SIG-M5 (cell line): Measurements from ENCODE around the gene DAP.
A peak's percentile ranks its signal among the peaks of the same experiment; 100 is the strongest.
"Not testable (repeated sequence)": the region's sequence is repeated elsewhere in the genome, so short reads cannot be mapped to it uniquely, and the experiment has no call there.

ENCODE experiments used
- DNase-seq: peaks from one replicate; lab custom pipeline; 2025; lab: John Stamatoyannopoulos, UW

DAP gene, protein sequence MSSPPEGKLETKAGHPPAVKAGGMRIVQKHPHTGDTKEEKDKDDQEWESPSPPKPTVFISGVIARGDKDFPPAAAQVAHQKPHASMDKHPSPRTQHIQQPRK

DNA sequence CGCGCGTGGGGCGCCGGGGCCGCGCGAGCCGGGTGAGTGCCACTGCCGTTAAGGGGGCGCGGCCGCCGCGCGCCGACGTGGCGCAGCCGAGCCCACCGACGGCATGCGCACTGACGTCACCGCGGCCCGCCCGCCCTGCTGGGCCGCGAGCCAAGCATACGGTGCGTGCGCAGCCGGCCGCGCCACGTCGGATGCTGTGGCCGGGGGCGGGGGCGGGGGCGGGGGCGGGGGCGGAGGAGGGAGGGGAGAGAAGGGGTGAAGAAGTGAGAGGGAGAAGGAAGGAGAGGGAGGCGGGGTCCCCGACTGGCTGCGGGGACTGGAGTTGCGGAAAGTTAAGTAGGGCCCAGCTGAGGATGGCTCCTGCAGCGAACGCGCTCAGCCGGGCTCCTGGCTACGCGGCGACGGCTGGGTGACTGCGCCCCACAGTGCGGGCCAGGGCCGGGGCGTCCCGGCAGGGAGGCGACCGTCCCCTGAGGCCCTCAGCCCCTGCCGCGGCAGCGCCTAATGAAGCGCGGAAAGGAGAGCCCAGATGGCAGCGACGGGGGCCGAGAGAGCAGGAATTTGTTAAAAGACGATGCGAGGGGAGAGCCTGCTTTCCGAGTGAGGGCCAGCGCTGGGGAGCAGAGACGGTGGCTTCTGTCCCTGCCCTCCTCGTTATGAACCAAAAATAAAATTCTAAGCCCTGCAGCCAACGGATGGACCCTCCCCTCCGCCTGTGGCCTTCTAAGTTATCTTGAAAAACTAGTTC lies at the start of gene DAP:
DAP (minus strand) TSS at position 50 of the 748 bp plus-strand sequence. CDS start 166 bp downstream, outside the sequence.
- no peak for DNase-seq

DNA sequence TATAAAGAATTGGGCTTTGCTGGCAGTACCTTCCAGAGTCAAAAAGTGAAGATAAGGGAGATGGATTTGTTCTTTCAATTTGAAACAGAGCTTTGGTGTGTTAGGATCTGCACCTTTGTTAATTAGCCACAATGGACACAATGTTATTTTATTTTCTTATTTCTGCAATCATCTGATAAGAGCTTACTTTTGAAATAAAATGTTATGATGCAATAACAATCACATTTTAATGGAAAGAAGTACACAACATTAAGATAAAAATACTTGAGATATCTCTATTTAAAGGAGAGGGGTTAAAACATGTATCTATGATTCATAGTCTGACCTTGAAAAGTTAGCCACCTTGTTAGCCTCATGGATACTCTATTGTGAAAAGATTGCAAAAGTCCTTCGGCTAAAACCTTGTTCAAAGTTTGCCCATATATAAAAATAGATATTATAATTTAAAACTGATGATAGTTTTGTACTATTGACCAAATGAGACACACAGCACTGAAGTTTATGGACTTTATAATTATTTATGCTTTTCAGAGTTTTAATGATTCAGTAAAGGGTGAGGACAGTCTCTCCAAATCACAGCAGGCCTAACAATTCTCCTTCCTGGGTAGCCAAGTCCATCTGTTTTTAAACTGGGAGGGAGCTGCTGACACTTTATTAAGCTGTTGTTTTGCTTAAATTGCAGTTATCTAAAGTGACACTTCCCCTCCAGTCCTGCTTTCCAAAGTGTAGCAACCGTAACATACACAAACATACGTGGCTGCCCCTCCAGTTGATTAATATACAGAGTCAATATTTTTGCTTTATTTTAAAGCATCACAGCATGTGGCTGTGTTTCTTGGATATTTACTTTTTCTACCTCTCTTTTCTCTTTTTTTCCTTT lies 47.6 kb upstream of the DAP start:
- DNase-seq: no peak

DNA sequence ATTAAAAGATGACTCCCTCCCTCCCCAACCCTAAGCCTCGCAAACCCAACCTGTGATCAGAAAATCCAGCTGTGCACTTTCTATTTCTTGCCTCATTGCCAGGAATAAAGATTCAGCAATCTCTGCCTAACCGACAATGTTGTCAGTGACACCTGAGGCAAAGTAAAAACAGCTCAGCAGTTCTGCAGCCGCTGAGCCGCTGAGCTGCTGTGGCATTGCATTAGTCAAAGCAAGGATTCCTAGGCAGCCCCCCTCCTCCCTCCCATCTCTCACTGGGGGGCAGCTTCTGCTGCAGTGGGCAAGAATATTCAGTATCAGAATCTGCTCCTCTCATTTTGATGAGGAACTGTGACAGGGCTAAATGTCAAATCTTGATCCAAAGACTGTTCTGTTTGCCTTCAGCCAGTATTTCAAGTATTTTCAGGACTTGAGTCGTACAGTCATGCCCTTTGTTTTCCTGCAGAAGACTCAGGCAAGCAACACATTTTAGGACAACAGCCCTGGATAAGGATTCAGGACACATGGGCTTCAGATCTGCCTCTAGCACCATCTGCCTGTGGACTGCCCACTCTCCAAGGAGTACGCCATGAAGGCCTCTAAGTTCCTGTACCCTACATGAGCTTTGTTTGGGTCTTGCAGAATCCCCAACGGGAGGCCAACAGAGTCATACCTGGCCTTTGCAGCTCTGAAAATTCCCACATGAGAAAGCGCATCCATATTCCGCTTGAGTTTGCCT lies 41.1 kb upstream of the DAP start:
- DNase-seq: no peak

DNA sequence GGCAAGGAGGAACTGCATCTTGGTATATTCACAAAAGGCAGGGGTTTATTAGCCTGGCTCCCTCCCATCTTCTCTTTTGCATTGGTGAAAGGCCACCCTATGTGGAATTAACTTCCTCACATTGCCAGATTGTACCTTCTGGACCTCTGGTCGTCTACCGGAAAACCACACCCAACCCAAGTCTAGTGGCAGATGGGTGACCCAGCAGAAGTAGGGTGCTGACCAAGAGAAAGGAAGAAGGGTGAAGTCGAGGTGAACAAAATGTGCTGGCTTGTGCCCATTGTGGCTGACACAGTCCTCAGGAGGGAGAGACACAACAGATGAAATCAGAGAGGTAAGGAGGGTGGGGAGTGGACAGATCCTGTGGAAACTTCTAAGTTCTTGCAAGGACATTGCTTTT lies 39.8 kb upstream of the DAP start:
- no peak for DNase-seq

DNA sequence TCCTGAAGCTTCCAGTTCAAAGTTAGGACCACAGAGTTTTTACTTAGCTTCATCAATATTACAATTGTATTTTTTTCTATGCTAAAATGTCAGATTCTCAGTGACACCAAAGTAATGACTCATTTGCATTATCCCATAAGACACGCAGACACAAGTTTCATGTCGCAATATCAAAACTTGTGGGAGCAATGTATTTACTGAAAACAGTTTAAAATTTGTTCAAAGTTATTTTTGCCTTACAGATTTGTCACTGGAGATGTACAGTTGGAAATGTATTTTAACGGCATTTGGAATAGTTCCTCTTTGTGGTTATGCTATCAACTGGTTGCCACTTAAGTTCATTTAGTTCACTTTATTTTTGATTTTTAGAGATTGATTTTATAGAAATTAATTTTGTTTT lies 36.2 kb upstream of the DAP start:
- DNase-seq: peak; percentile 95

DNA sequence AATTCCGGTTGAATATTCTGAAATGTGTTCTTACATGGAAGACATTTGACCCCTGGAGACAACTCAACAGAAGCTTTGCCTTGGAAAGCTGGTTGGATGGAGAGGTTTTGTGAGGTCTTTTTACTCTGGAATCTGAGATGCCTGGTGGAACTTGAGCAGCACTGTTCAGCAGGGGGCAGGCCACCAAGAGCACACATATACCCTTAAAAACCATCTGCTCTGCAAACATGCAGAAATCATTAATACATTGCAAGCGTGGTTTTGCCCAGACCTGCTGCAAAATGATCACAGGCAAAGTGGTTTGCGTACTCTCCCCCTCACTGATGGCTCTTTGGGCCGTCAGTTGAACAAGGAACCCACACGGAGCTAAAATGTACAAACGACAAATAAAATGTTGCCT lies 32.8 kb upstream of the DAP start:
- DNase-seq: no peak

DNA sequence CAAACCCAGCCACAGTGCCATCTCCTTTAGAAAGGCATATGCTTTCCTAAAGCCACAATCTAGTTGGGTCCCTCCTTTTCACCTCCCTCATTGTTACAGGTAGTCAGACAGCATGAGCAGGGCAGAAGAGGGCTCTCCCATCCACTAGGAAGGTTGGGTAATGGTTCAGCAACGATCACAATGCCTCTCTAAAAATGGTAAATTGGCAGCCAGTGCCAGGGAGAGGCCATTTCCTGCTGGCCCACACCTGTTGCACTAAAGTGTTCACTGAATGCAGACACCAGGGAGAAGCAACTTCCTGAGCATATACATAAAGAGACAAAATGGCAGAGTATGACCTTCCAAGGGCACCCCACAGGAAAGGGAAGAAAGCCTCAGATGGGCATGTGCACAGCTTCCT lies 31.3 kb upstream of the DAP start:
- no peak for DNase-seq

DNA sequence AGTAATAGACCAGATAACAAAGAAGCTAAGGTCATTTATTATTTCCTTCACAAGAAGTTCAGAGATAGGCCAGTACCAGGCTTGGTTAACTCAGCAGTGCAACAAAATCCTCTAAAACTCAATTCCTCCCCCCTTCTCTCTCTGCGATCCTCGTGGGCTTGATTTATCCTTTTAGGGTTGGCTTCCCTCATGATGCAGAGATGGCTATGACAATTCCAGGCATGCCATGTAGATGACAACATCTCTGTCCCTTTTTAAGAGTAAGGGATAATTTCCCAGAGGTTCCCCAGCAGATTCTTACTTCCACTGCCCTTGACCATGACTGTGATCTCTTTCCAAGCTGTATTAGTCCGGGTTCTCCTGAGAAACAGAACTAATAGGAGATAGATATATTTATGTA lies 28.7 kb upstream of the DAP start:
- no peak for DNase-seq

DNA sequence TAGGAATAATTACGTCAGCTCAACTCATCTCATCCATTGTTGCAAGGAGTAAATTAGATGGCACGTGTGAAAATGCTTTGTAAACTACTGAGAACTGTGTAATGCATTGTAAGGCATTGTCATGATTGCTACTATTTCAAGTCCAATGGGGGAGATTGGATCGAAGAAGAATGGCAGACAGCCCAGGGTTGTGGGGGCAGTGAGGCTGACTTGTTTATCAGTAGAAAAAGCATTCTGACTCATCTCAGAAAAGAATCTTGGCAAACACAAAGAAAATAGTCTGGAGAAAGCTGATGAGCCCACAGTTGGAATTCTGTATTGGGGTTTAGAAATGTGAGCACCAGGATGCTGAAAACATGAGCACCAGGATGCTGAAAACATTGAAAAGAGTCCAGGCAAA lies 28.0 kb upstream of the DAP start:
- DNase-seq: no peak

DNA sequence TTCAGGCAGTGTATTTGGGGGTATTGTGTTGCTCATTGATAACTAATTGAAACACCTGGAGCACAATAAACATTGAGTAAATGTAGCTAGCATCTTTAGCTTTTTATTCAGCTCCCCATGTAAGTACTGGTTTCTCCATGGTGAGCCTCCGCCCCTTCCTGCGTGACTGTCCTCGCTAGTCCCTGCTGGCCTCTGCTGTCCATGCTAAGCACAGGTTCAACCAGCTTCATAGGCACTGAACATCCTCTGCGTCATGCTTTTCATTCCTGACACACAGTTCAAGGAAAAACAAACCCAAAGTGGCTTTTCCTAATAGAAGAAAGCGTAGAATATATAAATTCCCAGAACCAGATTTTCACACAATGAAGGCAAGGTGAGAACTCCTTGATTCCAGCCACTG lies 27.3 kb upstream of the DAP start:
- no peak for DNase-seq

DNA sequence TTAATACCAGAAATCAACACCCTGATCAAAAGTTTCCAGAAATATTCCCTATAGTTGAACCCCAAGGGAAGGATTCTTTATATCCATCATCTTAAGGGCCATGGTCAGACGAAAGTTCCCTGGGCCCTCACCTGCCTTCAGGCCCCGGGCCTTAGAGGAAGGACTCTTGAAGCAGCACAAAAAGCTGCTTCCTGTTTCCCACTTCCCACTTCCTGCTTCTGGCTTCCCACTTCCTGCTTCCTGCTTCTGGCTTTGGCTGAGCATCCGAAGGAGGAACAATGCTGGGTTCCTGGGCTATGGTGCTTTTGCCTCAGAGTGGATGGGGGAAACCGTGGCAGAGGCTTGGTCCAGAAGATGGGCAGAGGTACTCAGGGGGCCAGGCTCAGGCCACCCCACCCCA lies 25.8 kb upstream of the DAP start:
- no peak for DNase-seq

DNA sequence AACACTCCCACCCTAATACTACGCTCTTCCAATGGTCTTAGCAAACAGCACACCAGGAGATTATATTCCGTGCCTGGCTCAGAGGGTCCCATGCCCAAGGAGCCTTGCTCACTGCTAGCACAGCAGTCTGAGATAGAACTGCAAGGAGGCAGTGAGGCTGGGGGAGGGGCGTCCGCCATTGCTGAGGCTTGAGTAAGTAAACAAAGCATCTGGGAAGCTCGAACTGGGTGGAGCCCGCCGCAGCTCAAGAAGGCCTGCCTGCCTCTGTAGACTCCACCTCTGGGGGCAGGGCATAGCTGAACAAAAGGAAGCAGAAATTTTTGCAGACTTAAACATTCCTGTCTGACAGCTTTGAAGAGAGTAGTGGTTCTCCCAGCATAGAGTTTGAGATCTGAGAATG lies 19.2 kb upstream of the DAP start:
- DNase-seq: not testable (repeated sequence)

DNA sequence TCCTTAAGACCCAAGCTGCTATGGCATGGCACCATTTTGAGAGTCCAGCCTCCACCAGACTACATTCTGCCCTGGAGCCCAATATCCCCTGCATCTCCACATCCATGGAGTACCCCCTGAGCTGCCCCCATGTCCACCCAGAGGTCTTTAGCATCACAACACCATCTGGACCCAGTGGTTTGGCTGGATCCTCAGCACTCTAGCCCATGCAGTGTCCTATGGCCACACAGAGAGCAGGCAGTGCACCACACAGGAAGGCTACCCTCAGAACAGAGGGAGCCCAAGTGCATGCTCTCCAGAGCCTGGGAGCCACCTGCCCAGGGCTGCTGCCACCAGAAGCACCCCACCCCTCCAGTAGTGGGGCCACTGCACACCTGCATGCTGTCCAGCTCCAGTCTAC lies 18.6 kb upstream of the DAP start:
- no peak for DNase-seq

DNA sequence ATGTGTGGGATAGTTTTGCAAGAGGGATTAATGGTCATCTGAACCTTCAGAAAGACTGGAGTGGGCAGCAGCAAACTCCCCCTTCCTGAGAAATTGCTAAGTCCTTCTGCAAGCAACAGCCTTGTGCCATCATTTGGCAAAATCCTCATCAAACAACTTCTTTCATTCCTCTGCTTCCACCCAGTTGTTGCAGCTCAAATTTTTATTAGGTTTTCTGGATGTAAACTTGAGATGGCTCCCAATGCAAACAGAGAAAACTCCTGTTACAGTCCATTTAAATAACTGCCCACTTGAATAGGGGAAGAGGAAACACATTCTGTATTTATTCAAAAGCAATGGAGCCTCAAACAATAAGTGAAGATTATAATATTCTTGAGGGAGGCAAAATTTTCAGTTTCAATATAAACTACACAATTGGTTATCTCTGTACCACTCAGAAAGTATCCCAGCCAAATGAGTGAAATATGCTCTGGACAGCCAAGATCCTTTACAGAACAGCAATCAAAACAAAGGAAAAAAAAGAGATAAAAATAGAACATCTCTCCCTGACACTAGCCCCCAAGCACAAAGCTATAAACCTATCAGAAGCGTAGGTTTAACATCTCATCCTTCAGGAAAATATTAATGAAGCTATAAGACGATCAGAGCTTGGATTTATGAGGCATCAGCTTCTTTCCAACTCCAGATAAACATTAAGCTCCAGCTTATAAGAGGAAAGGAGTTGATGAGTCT lies 17.3 kb upstream of the DAP start:
- no peak for DNase-seq

DNA sequence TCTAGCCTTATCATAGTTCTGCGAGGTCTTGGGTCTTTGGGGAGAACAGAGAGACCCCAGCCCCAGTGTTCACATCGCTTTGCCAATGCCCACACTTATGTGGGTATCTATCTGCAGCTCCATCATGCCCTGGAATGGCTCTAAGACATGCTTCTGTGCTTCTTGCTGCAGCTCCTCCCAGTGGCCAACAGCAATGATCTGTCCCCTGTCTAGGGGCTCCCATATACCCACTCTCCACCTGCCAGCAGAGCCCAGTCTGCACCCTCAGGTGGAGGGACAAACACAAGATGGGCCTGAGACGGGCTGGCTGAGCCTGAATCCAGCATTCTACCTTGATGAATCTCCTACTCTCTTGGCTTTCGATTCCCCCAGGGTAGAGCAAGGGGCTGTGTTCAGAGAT lies 14.6 kb upstream of the DAP start:
- DNase-seq: no peak

DNA sequence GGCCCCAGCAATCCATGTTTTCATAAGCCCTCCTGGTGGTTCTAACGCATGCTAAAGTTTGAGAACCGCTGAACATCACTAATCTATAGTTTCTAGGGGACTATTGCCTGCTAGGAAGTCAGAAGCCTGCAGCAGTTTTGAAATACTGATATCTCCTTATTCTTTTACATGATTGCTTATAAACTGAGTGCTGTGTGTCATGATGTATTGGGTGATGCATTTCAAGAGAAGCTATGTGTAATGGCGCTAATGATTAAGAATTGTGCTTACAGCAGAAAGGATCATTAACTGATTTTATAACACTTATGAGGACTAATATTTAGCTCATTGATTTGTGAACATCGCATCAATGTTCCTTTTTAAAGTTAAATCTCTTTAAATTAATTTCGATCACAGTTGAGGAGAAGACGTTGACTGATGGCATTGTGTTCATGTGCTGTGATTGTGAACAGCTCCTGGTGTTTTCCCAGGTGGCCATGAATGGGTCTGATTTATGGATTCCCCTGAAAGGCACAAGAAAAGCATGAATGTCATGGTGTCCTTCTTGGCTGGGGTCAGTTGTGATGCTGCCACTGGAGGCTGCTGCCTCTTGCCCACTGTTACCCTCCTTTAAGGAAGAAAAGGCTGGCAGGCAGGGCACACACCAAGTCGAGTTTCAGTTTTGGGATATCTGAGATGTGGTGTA lies 12.0 kb upstream of the DAP start:
- no peak for DNase-seq

DNA sequence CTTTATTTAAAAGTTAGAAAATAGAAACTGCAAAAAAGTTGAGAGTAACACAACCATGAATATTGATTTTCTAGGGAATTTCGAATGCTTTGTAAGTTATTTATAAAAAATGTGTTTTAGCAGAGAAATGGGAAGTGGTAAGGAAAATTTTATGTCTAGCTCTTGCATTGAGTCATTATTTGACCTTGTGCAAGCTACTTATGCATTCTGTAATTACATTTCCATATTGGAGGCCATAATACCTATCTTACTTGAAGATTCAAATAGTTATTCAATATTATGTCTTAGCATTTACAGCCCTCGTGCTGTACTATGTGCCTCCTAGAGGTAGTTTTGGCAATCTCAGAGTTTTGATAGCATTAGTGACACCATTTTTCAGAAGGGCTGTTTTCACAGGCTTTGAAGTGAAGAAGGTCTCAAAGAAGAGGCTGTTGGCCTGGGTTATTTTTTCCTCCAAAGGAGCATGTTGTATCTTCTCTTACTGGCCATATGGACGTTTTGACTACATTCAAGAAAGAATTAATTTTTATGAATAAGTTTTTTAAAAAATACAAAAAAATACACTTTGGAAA lies 7.4 kb upstream of the DAP start:
- DNase-seq: no peak

DNA sequence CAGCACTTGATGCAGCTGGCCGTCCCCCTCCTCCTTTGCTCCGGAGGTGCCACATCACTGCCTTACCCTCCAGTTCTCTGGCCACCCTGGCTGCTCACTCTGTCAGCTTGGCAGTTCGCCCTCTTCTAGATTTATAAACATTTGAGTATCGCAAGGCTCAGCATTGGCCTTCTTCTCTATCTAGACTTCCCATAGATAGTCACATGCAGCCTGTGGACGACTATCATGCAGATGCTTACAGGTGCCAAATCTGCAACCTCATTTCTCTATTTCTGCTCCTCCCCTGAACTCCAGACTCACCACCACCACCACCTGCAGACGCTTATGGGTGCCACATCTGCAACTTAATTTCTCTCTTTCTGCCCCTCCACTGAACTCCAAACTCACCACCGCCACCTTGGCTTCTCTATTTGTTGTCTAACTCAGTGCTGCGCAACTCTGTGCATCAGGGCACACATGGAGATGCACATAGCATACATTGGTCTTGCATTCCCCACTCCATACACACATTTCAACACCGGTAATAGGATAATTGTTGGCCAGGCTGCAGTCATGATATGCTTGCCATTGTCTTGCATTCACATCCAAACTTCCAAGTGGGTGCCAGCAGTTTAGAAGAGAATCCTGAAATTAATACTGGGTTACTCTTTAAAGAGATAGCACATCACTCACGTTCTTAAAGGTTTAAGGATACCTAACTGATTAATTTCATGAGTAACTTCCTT lies 1.9 kb upstream of the DAP start:
- DNase-seq: no peak

DNA sequence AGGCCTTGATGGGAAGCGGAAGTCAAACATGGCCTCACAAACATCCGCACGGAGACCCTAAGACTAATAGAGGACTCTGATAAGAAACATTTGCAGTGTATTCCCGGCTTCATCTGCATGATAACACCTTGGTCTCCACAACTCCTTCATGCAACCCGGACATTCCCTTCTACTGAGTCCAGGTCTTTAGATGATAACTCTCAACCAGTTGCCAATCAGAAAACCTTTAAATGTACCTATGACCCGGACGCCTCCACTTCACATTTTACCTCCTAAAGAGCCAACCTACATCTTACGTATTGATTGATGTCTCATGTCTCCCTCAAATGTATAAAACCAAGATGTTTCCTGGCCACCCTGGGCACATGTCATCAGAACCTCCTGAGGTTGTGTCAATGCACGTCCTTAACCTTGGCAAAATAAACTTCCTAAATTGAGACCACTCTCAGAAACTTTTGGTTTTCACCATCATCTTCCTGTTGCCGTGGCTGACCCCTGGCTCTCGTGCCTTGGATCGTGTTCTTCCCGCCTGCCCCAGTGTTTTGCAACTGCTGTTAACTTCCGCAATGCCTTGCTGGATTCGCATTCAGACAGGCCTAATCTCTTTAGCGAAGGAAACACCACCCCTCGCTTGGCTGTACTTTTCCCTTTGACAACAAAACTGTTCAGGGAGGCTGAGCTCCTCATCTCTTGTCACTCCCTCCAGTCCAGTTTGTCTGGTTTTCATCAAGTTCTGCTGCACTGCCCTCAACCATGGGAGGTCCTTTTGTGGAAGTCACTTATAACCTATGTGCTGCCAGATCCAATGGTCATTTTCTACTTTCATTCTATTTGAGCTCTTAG lies 1.1 kb upstream of the DAP start:
- DNase-seq: no peak

DNA sequence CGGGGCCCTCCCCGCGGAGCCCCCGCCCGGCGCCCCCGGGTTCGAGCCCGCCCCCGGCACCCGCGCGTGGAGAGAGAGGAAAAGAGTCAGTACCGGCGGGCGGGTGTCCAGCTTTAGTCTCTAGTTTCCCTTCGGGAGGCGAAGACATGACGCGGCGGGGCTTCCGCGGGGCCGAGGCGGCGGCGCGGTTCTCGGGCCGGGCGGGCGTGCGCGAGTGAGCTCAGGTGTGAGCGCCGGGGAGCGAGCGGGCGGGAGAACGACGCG lies 181 bp downstream of the DAP start:
- DNase-seq: no peak
